ENCODE measurements around the gene MYRF.

DNA sequence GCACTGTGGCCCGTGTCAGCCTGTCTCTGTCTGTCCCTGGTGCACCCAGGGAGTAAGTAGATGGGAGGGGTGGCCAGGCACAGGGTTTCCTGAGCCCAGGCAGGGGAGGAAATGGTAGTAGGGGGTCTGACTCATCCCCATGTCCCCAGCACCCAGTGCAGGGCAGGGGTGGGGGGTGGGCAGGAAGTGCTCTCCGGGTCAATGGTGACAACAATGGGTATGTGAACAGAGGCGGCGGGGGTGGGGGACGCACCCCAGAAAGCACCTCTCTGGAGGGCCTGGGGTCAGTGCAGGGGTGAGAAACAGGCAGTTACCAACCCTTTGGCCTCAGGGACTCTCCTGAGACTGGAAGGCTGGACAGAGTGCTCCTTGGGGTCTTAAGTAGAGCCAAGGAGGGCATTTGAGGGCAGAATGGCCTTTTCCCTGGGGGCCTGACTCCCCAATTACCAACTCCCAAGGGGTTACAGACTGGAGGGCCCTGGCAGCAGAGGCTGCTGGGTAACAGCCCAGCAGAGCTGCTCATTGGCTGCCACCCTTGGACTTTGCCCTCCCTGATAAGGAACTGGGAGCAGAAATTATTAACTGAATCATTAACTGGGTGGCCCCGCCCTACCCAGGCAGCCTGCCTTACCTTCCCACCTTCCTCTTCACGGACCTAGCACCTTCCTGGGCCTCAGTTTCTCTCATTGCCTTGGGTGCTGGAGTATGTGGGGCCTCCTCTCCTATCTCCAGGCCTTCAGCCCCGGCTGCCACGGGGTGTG, 4.2 kb downstream of the MYRF start:
- TF ChIP-seq, protein P1, sequence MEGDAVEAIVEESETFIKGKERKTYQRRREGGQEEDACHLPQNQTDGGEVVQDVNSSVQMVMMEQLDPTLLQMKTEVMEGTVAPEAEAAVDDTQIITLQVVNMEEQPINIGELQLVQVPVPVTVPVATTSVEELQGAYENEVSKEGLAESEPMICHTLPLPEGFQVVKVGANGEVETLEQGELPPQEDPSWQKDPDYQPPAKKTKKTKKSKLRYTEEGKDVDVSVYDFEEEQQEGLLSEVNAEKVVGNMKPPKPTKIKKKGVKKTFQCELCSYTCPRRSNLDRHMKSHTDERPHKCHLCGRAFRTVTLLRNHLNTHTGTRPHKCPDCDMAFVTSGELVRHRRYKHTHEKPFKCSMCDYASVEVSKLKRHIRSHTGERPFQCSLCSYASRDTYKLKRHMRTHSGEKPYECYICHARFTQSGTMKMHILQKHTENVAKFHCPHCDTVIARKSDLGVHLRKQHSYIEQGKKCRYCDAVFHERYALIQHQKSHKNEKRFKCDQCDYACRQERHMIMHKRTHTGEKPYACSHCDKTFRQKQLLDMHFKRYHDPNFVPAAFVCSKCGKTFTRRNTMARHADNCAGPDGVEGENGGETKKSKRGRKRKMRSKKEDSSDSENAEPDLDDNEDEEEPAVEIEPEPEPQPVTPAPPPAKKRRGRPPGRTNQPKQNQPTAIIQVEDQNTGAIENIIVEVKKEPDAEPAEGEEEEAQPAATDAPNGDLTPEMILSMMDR (conservative IDR thresholded peaks at IDR 0.05; ENCODE audit: low read length), result no peak
- TF ChIP-seq EZH2phosphoT487 (IDR thresholded peaks at IDR 0.05; ENCODE audit: borderline replicate concordance, low read depth, low read length), result no peak

Measured in OCI-LY7 (cell line).